Stomach smooth muscle (tissue), 2 donors: ENCODE measurements around the gene ACP6.

Source experiments
- H3K27ac ChIP-seq: one replicate; pipeline ENCODE4 v1.7.0; 2013; ENCODE audit warnings: mild to moderate bottlenecking, low read length, inconsistent platforms
- H3K27me3 ChIP-seq, 2 donors: one replicate each; pipeline ENCODE4 v1.7.0; 2013; ENCODE audit warnings: low read length in 2 of 2; ENCODE audit not compliant: insufficient read depth in 2 of 2, control insufficient read depth in 1 of 2
- H3K36me3 ChIP-seq, 2 donors: one replicate each; pipeline ENCODE4 v1.7.0; 2013; ENCODE audit warnings: low read length in 2 of 2; ENCODE audit not compliant: control insufficient read depth in 2 of 2, insufficient read depth in 2 of 2
- H3K4me1 ChIP-seq: one replicate; pipeline ENCODE4 v1.7.0; 2013; ENCODE audit warnings: low read length; ENCODE audit not compliant: control insufficient read depth, insufficient read depth
- H3K4me3 ChIP-seq, 2 donors: one replicate each; pipeline ENCODE4 v1.7.0; 2013; ENCODE audit warnings: low read length in 2 of 2
- H3K9ac ChIP-seq, 2 donors: one replicate each; pipeline ENCODE4 v1.7.0; 2013; ENCODE audit warnings: low read length in 2 of 2, mild to moderate bottlenecking in 1 of 2
- H3K9me3 ChIP-seq, 2 donors: one replicate each; pipeline ENCODE4 v1.7.0; 2013; ENCODE audit warnings: low read length in 2 of 2; ENCODE audit not compliant: control insufficient read depth in 2 of 2
- donor health status: healthy.
- donor health status: Pancreatic carcinoma.

ACP6 gene

DNA sequence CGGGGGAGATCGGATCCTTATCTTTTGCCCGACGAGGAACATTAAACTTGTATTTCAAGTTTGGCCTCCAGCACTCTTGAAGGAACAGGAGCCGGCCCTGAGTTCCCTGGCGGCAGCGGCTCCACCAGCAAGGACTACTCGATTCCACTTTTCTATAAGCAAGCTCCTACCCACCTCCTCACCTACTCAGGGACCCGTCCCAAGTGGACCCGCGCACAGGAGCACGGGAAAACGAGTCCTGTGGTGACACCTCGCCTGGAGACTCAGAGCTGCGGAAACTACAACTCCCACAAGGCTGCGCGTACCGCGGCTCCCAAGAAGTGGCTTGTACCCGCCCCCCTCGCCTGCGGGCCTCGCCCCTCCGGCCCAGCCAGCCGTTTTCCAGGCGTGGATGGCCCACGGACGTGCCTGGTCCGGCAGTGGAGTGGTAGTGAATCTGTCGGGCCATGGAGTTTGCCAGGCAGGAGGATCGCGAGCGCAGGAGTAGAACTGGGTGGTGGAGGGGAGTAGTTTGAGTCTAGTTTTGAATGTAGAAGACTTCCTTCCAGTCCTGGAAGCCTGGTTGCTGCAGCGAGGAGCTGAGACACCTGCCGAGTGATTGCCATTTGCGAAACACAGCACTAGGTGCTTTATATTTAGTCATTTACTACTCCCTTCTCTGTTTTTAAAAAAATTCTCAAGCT is at the start of gene ACP6:
ACP6 (minus strand) TSS at position 206 of the 683 bp plus-strand sequence. CDS start 476 bp downstream, outside the sequence.
- Histone ChIP-seq H3K9ac (peak within 1 kb of the TSS; percentile 85 to 87), H3K27ac (peak within 1 kb of the TSS; percentile 64), H3K4me1 (peaks cover 6% of the 10 kb centered on the region), H3K4me3 (peak within 1 kb of the TSS; percentile 93), H3K36me3 (no peaks in the 10 kb centered on the region), H3K27me3 (peaks cover 0 to 2% of the 10 kb centered on the region in 2 donors), H3K9me3 (no peaks in the 10 kb centered on the region)

DNA sequence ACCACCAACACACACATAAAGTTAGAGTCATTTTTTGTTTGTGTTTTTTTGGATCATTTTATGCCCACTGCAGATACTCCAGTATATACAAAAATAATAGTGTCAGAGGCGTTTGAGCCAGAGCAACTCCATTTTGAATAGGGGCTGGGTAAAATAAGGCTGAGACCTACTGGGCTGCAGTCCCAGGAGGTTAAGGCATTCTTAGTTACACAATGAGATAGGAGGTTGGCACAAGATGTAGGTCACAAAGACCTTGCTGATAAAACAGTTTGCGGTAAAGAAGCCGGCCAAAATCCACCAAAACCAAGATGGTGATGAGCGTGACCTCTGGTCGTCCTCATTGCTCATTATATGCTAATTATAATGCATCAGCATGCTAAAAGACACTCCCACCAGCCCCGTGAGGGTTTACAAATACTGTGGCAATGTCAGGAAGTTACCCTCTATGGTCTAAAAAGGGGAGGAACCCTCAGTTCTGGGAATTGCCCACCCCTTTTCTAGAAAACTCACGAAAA is 49.4 kb upstream of the ACP6 start:
- Histone ChIP-seq H3K4me3 (no peak overlapping the region), H3K27me3 (peaks cover 2 to 19% of the 10 kb centered on the region in 2 donors), H3K9me3 (no peaks in the 10 kb centered on the region), H3K36me3 (no peaks in the 10 kb centered on the region), H3K9ac (no peak overlapping the region), H3K27ac (no peak overlapping the region), H3K4me1 (no peaks in the 10 kb centered on the region)

DNA sequence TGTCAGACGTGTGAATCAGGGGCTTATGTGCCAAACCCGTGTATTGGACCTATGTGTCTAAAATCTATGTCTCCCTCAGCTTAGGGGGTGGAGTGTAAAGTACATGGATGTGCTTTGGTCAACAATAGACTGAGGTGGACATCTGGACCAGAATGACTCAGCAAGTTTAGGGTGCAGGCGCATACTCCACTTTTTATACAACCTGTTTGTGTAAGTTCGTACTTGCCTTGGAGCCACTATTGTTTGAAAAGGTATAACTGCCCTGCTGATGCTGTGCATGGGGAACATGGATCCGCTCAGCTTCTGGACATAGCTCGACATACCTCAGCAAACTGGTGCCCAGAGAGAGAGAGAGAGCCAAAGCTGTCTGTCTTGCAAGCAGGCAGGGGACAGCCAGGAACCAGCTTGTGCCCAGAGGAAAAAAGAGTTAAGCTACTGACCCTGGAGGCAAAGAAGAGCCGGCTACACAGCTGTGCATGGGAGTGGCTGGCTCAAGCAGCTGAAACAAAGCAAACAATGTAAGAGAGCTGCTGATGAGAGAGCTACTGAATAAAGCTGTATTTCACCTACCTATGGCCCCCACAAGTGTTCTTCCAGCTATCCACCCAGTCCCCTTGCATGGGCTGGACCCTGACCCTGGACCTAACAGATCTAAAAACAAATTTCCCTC is 48.8 kb upstream of the ACP6 start:
- no peak overlapping the region for H3K4me3 ChIP-seq
- no peaks in the 10 kb centered on the region for H3K4me1 ChIP-seq
- no peak overlapping the region for H3K9ac ChIP-seq
- H3K36me3 ChIP-seq: no peaks in the 10 kb centered on the region
- H3K9me3 ChIP-seq: no peaks in the 10 kb centered on the region
- no peak overlapping the region for H3K27ac ChIP-seq
- H3K27me3 ChIP-seq: peaks cover 2 to 19% of the 10 kb centered on the region in 2 donors

DNA sequence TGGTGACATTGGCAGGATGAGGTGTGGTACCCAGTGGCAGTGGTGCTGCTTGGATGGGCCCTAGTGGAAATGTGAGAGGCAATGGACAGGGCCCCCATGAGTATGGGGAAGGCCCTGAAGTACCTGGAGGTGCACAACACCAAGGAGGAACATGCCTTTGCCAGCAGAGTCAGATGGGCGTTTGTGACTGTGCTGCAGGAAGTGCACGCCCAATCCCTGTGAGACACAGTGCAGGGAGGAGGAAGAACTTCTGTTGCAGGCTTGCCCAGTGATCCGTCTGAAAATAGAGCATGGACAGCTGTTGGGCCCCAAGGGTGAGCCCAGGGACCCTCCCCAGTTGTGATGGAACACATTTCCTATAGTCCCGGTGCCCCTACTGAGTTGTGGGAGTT is 47.4 kb upstream of the ACP6 start:
- no peaks in the 10 kb centered on the region for H3K4me1 ChIP-seq
- peaks cover 2 to 16% of the 10 kb centered on the region in 2 donors for H3K27me3 ChIP-seq
- no peaks in the 10 kb centered on the region for H3K36me3 ChIP-seq
- H3K9me3 ChIP-seq: no peaks in the 10 kb centered on the region
- no peak overlapping the region for H3K27ac ChIP-seq
- no peak overlapping the region for H3K9ac ChIP-seq
- no peak overlapping the region for H3K4me3 ChIP-seq

DNA sequence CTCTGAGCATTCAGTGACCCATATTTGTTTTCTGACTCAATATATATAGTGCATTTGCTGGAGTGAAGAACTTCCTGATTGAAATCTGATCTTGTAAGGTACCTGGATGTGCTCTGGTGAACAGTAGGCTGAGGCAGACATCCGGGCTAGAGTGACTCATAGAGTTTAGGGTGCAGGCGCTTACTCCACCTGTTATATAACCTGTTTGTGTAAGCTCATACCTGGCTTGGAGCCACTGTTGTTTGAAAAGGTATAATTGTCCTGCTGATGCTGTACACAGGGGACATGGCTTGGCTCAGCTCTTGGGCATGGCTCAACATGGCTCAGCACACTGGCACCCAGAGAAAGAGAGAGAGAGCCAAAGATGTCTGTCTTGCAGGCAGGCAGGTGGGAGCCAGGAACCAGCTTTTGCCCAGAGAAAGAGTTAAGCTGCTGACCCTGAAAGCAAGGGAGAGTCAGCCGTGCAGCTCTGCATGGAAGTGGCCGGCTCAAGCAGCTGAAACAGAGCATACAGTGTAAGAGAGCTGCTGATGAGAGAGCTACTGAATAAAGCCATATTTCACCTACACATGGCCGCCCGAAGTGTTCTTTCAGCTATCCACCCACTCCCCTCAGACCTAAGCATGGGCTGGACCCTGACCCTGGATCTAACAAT is 46.9 kb upstream of the ACP6 start:
- no peak overlapping the region for H3K9ac ChIP-seq

DNA sequence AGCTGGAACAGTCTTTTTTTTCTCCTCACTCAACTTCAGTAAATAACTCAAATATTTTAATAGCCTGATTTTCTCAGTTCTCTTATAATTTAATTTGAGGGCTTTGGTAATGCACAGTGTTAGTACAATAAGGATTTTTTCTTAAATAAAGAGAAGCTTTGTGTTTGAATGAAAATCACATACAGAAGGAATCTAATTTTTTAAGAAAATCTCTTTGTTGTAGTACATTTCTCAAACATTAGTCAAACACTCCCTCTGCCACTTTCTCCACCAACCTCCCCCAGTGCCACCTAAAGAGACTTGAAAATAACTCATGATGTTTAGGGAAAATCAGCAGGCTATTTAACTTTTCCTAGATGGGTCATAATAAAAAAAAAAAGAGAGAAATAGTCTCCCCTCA is 42.3 kb upstream of the ACP6 start:
- no peak overlapping the region for H3K27ac ChIP-seq
- no peaks in the 10 kb centered on the region for H3K9me3 ChIP-seq
- peaks cover 0 to 2% of the 10 kb centered on the region in 2 donors for H3K27me3 ChIP-seq
- H3K4me3 ChIP-seq: no peak overlapping the region
- no peak overlapping the region for H3K9ac ChIP-seq
- H3K36me3 ChIP-seq: no peaks in the 10 kb centered on the region
- H3K4me1 ChIP-seq: no peaks in the 10 kb centered on the region

More for the DNA sequence above, 46.9 kb upstream of the ACP6 start:
- Histone ChIP-seq H3K27me3 (peaks cover 2 to 15% of the 10 kb centered on the region in 2 donors), H3K9me3 (no peaks in the 10 kb centered on the region), H3K4me3 (no peak overlapping the region), H3K36me3 (no peaks in the 10 kb centered on the region), H3K27ac (no peak overlapping the region), H3K4me1 (no peaks in the 10 kb centered on the region)

DNA sequence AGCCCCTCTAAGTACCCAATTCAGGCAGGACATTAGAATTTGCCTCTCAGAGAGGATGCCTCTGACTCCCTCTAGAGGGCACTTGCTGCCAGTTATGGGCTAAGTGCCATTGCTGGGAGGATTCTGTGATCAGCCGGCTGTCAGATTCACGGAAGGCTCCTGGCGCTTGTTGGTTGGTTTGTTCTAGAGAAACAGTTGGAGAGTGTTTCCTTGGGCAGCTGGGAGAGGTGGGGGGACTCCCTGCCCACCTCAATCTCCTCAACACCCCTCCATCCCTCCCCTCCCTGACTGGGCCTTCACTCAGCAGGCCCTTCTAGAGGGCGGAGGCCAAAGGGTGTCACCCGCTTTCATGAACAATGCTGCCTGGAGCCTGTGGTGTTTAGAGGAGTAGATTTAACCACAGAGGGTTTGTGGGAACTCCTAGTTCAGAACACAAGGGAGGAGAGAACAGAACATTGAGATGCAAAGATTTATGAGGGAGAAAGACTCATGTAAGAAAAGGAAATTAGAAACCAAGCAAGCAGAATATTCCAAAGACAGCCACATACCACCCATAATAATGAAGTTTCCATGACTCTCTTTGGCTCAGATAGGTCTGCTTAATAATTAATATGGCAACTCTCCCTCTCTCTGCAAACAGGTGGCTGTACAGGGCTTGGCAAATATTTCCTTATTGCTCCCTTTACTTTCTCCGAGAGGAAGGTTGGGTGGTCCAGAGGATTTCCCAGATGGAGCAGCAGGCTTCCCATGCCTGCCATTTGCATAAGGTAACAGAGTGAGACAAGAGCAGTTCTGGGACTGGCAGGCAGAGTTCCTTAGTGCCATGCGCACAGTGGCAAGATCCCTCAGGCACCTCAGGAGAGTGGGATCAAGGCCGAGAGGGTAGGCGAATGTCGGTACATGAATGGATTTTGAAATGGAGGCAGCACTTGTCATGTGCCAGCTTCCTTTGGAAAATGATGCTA is 30.0 kb upstream of the ACP6 start:
- no peaks in the 10 kb centered on the region for H3K27me3 ChIP-seq
- H3K27ac ChIP-seq: no peak overlapping the region
- no peaks in the 10 kb centered on the region for H3K4me1 ChIP-seq
- H3K36me3 ChIP-seq: no peaks in the 10 kb centered on the region
- H3K4me3 ChIP-seq: no peak overlapping the region
- H3K9me3 ChIP-seq: no peaks in the 10 kb centered on the region
- no peak overlapping the region for H3K9ac ChIP-seq

DNA sequence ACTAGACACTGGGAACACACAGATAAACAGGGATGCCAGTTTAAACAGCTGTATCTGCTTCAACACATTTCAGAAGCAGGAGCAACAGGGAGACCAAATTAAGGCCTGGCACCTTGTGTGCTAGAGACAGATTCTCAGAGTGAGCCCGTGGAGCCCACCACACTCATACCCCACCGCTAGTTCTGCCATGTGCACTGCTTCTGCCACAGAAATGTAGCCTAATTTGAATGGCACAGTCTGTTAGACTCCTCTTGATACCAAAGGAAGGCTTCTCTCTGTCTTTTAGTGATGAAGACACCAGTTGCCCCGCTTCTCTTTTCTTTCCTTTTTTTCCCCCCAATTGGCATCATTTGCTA is 29.3 kb upstream of the ACP6 start:
- H3K9ac ChIP-seq: no peak overlapping the region
- no peaks in the 10 kb centered on the region for H3K27me3 ChIP-seq
- no peak overlapping the region for H3K27ac ChIP-seq
- no peaks in the 10 kb centered on the region for H3K4me1 ChIP-seq
- no peaks in the 10 kb centered on the region for H3K9me3 ChIP-seq
- no peaks in the 10 kb centered on the region for H3K36me3 ChIP-seq
- H3K4me3 ChIP-seq: no peak overlapping the region

DNA sequence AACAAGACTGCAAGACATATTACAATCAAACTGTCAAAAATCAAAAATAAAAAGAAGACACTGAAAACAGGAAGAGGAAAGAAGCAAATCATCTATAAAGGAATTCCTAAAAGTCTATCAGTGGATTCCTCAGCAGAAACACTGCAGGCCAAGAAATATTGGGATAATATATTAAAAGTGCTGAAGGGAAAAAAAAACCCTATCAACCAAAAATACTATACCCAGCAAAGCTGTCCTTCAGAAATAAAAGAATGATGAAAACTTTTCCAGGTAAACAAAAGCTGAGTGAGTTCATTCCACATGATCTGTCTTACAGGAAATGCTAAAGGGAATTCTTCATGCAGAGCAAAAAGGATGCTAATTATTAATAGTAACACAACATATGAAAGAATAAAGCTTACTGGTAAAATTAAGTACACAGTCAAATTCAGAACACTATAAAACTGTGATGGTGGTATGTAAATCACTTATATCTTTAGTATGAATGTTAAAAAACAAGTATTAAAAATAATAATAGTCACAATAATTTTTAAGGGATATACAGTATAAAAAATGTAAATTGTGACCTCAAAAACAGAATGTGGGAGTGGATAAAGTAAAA is 12.9 kb upstream of the ACP6 start:
- no peaks in the 10 kb centered on the region for H3K4me1 ChIP-seq
- H3K36me3 ChIP-seq: no peaks in the 10 kb centered on the region
- H3K9me3 ChIP-seq: peaks cover 0 to 12% of the 10 kb centered on the region in 2 donors
- no peak overlapping the region for H3K27ac ChIP-seq
- H3K4me3 ChIP-seq: no peak overlapping the region
- H3K27me3 ChIP-seq: no peaks in the 10 kb centered on the region
- H3K9ac ChIP-seq: no peak overlapping the region
